Measurements from ENCODE around the gene NBAS. TPM values are rescaled to one million over a fixed set of nuclear protein-coding genes. Genes with fewer than 3 reads are reported as not detected.

Gene NBAS
- 88.7 and 89.7 TPM in 2 replicates for total RNA-seq

GRCh38 chr2:15560988-15561573 is at the start of gene NBAS:
TSS of gene NBAS (minus strand) at chr2:15561334. CDS start at chr2:15561304, 30 bp downstream.

GRCh38 chr2:15591692-15592463 is 30.7 kb upstream of the NBAS start, which contains the start of gene DDX1:
TSS of gene DDX1 (plus strand) at chr2:15591868. CDS start at chr2:15591934, 66 bp downstream.

Other genes starting within 250 kb of the NBAS start
- gene DDX1, start 30.5 kb upstream of the NBAS start, total RNA-seq, result 93.4 and 95.0 TPM in 2 replicates

Data from placental epithelial cell (primary cell).